Measurements from ENCODE around the gene ALS2.

The ALS2 gene

GRCh38 chr2:201751566-201751965 lies 29.2 kb downstream of the ALS2 start:
- peak; percentile 17 for FAIRE-seq

- no peak for FAIRE-seq
These were observed 34.2 kb downstream of the ALS2 start for GRCh38 chr2:201746551-201746950.

- FAIRE-seq, result no peak
These were observed 45.2 kb downstream of the ALS2 start for GRCh38 chr2:201735486-201735885.

- no peak for FAIRE-seq
These were observed 46.6 kb downstream of the ALS2 start for GRCh38 chr2:201734111-201734510.

GRCh38 chr2:201733544-201733943 lies 47.2 kb downstream of the ALS2 start:
- no peak for FAIRE-seq

- no peak for FAIRE-seq
These were observed 50.0 kb downstream of the ALS2 start for GRCh38 chr2:201730651-201731285.

- no peak for FAIRE-seq
These were observed 65.3 kb downstream of the ALS2 start for GRCh38 chr2:201715459-201715858.

- no peak for FAIRE-seq
These were observed 68.0 kb downstream of the ALS2 start for GRCh38 chr2:201712726-201713125.

GRCh38 chr2:201709747-201710146 lies 71.0 kb downstream of the ALS2 start:
- no peak for FAIRE-seq

GRCh38 chr2:201709049-201709448 lies 71.7 kb downstream of the ALS2 start:
- no peak for FAIRE-seq

- no peak for FAIRE-seq
These were observed 73.0 kb downstream of the ALS2 start for GRCh38 chr2:201707753-201708152.

GRCh38 chr2:201707142-201707541 lies 73.6 kb downstream of the ALS2 start:
- no peak for FAIRE-seq

- no peak for FAIRE-seq
These were observed 76.2 kb downstream of the ALS2 start for GRCh38 chr2:201704536-201704935.

- no peak for FAIRE-seq
These were observed 79.1 kb downstream of the ALS2 start for GRCh38 chr2:201701646-201702045.

- FAIRE-seq, result no peak
These were observed 81.3 kb downstream of the ALS2 start for GRCh38 chr2:201699416-201699815.

- FAIRE-seq, result no peak
These were observed 82.0 kb downstream of the ALS2 start, which contains the start of gene MPP4 for GRCh38 chr2:201698588-201699226. TSS of gene MPP4 (minus strand) at chr2:201698644. CDS start at chr2:201693954, 4,690 bp downstream.

GRCh38 chr2:201697899-201698298 lies 82.8 kb downstream of the ALS2 start:
- no peak for FAIRE-seq

GRCh38 chr2:201696151-201696659 lies 84.5 kb downstream of the ALS2 start:
- FAIRE-seq, result no peak

- FAIRE-seq, result no peak
These were observed 95.6 kb downstream of the ALS2 start for GRCh38 chr2:201685156-201685555.

GRCh38 chr2:201680743-201681142 lies 100.0 kb downstream of the ALS2 start:
- no peak for FAIRE-seq

GRCh38 chr2:201678401-201678800 lies 102.3 kb downstream of the ALS2 start:
- FAIRE-seq, result no peak

- FAIRE-seq, result no peak
These were observed 105.3 kb downstream of the ALS2 start for GRCh38 chr2:201675454-201675853.

GRCh38 chr2:201674794-201675193 lies 105.9 kb downstream of the ALS2 start:
- FAIRE-seq, result no peak

- FAIRE-seq, result no peak
These were observed 106.4 kb downstream of the ALS2 start for GRCh38 chr2:201674298-201674697.

GRCh38 chr2:201673546-201673945 lies 107.2 kb downstream of the ALS2 start:
- no peak for FAIRE-seq

Data from TTC549 (cell line).